ENCODE data around the gene GABRB2. TPM values are rescaled to one million over a fixed set of nuclear protein-coding genes. Genes with fewer than 3 reads are reported as not detected.
"Not testable (repeated sequence)": the region's sequence is repeated elsewhere in the genome, so short reads cannot be mapped to it uniquely, and the experiment has no call there.

GABRB2 gene
- total RNA-seq: 0.49 TPM

- peak; percentile 41 for DNase-seq
Observed at GRCh38 chr5:161546470-161547301, at the start of gene GABRB2. Gene GABRB2, minus strand, starts transcription at chr5:161546725. Its CDS starts 82 bp downstream, at chr5:161546643.

GRCh38 chr5:161585798-161586197 is 39.3 kb upstream of the GABRB2 start:
- no peak for DNase-seq

GRCh38 chr5:161580621-161581020 is 34.1 kb upstream of the GABRB2 start:
- no peak for DNase-seq

- no peak for DNase-seq
Observed at GRCh38 chr5:161572914-161573313, 26.4 kb upstream of the GABRB2 start.

GRCh38 chr5:161566081-161566480 is 19.6 kb upstream of the GABRB2 start:
- no peak for DNase-seq

GRCh38 chr5:161562446-161562845 is 15.9 kb upstream of the GABRB2 start:
- no peak for DNase-seq

- DNase-seq: no peak
Observed at GRCh38 chr5:161549106-161549505, 2.6 kb upstream of the GABRB2 start.

- no peak for DNase-seq
Observed at GRCh38 chr5:161548487-161549094, 2.1 kb upstream of the GABRB2 start.

GRCh38 chr5:161547738-161548486 is 1.4 kb upstream of the GABRB2 start:
- no peak for DNase-seq

- no peak for DNase-seq
Observed at GRCh38 chr5:161547406-161547737, 847 bp upstream of the GABRB2 start.

GRCh38 chr5:161546095-161546469 is 443 bp downstream of the GABRB2 start:
- no peak for DNase-seq

GRCh38 chr5:161545344-161546094 is 1.0 kb downstream of the GABRB2 start:
- no peak for DNase-seq

- DNase-seq: peak; percentile 2
Observed at GRCh38 chr5:161544350-161544765, 2.2 kb downstream of the GABRB2 start.

GRCh38 chr5:161539016-161539415 is 7.5 kb downstream of the GABRB2 start:
- peak; percentile 0 for DNase-seq

GRCh38 chr5:161535762-161536161 is 10.8 kb downstream of the GABRB2 start:
- DNase-seq: no peak

GRCh38 chr5:161530700-161531099 is 15.8 kb downstream of the GABRB2 start:
- DNase-seq: no peak

- DNase-seq: peak; percentile 79
Observed at GRCh38 chr5:161513942-161514341, 32.6 kb downstream of the GABRB2 start.

- no peak for DNase-seq
Observed at GRCh38 chr5:161507591-161507990, 38.9 kb downstream of the GABRB2 start.

- DNase-seq: not testable (repeated sequence)
Observed at GRCh38 chr5:161505160-161505559, 41.4 kb downstream of the GABRB2 start.

GRCh38 chr5:161498531-161498930 is 48.0 kb downstream of the GABRB2 start:
- no peak for DNase-seq

- no peak for DNase-seq
Observed at GRCh38 chr5:161483721-161484120, 62.8 kb downstream of the GABRB2 start.

- no peak for DNase-seq
Observed at GRCh38 chr5:161481922-161482321, 64.6 kb downstream of the GABRB2 start.

Data from skin of body (tissue), 2 donors.